Hematopoietic multipotent progenitor cell treated with erythropoietin and hydrocortisone succinate and interleukin-3 and kit ligand, for 6 days (in vitro differentiated cells): ENCODE measurements around the gene KCNK18.

Experiments
- DNase-seq: peaks from one replicate; pipeline ENCODE4 v3.0.0-alpha.2; 2015

Gene KCNK18

GRCh38 chr10:117197189-117197588 lies at the start of gene KCNK18:
Gene KCNK18, plus strand, starts transcription at chr10:117197489. Its CDS starts 0 bp downstream, at chr10:117197489.
- DNase-seq, result no peak

- DNase-seq, result no peak
These were observed 49.0 kb upstream of the KCNK18 start for GRCh38 chr10:117148284-117148683.

DNA sequence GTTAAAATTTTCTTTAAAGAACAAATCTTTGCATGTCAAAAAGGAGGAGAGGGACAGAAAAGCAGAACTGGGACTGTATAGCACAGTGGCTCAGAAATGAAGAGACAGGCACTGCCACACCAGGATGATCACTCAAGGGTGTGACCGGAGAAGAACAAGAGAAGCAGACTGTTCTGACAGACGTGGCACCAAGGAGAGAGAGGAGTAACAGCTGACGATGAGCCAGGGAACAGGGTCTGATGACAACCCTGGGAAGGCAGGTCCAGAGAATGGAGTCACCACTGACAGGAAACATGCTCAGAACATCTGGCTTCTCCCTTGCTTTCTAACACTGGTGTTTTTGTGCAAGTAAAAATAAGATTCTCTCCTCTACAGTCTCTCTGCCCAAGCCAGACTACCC lies 44.6 kb upstream of the KCNK18 start:
- no peak for DNase-seq

DNA sequence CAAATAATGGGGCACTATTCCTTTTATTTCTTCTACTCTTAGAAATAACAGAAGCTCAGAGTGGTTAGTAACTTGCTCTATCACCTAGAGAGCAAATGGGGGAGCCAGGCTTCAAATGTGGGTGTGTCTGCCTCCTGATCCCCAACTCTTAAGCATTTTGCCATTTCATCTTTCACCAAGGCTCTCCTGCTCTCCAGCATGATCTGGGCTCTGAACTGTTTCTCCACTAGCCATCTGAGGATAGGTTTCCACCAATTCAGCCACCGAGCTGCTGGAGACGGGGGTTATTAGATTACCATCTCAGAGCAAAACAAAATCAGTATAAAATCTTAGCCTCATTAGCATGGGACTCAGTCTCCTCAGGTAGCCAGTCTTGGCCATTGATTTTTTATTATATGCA lies 39.0 kb upstream of the KCNK18 start:
- no peak for DNase-seq

GRCh38 chr10:117159390-117159789 lies 37.9 kb upstream of the KCNK18 start:
- DNase-seq, result no peak

DNA sequence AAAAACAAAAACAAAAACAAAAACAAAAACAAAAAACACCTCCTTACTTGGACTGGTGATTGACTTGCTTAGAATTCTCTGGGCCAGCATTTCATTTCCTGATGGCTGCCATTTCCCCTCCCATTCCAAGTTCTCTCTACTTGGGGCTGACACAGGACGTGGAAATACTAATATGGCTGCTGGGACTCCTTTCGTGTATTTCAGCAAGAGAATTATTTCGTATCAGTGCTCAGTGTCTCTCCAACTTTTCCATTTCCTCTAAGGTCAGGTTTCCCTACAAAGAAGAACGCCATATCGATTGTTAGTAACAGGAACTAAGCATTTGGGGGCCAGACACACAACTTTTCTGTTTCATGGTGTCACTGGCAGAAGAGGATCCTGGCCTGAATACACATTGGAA lies 36.7 kb upstream of the KCNK18 start:
- no peak for DNase-seq

DNA sequence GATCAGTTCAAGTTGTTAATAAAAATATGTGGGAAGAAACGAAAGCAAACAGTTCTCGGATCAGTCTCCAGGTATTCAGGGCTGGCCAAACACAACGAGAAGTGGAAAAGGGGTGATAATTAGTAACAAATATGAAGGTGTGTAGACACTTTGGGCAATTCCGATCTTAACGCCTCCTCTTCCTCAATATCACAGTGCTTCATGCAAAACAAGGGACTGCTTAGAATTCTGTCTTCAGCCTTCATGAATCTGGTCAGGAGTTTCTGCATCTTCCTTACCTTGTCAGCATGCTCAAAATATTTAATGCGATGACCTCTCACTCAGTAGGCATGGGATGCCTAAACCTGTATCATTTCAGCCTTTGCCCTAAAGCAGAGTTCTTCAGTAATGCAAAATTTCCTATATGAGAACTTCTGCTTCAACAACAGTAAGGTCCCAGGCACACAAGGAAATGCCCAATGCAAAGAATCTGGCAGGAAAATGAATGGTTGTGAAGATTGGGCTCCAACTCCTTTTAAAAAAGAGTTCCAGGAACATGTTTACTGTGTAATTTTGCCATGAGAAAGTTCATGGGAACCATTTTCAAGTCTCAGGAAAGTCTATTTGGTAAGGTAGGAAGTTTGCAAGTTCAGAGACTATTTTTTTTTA lies 35.8 kb upstream of the KCNK18 start:
- no peak for DNase-seq

DNA sequence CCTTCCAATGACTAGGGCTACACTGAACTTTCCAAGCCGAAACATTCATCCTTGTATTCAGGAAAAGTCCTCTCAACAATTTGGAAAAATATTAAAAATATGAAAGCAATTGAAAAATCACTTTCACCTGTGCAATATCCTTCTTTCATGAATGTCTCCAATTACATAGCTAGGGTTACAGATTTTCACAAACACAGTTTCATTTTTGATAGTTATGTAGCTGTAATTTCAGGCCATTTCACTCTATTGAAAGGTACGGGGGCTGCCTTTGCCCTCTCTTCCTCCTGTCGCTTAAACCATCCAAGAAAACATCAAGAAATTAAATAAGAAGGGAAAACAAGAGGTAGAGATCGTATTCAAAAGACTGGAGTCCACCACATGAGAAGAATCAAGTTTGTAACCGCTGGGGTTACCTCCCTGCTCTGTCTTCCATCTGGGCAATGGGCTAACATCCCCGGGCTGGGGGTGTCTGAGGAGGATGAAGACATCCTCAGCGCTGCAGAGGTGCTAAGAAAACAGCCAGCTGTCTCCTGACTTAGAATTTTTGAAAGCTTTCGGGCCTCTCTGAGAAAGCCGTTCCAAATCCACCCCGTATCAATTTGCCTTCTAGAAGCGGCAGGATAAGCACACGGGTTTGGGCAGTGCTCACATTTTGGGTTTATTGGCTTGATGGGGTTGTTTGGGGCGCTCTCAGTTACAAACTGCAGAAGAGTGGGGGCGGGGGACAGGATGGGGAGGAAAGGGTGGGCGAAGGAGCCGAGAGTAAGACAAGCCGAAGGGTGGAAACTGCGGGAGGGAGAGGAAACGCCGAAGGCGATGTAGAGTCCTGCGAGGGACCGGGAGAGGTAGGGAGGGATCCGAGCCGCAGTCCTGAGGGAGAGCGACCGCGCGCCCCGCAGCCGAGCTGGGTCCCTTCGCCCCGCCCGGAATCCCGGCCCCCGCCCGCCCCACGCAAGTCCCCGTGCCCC lies 34.9 kb upstream of the KCNK18 start:
- no peak for DNase-seq

- DNase-seq, result no peak
These were observed 34.0 kb upstream of the KCNK18 start for GRCh38 chr10:117163061-117163953.

DNA sequence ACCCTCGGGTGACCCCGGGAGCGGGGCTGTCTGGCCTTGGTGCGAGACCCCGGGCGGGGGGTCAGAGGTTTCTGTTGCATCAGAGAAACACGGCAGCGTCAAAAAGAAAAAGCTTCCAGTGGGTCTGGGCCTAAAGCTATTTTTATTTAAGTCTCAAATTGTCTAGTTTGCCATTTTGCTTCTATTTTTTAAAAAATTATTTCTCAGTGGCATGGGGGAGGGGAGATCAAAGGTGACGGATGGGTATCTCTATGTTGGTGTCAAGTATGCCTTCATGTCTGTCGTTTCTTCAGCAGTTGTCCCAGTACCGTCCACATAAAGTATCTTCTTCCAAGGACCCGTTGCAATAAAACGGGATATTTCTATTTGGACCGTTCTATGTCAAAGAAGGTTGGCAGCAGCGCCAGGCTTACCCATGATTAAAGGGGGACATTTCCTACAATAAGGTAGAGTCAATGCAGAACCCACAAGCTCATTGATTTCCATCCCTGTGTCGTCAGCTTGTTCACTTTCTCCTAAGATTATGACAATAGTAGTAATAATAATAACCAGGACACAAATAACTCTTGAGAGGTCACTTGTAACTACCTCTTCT lies 33.2 kb upstream of the KCNK18 start:
- DNase-seq, result no peak

- no peak for DNase-seq
These were observed 32.4 kb upstream of the KCNK18 start for GRCh38 chr10:117164592-117165537.

- peak; percentile 71 for DNase-seq
These were observed 31.5 kb upstream of the KCNK18 start for GRCh38 chr10:117165538-117166417.

DNA sequence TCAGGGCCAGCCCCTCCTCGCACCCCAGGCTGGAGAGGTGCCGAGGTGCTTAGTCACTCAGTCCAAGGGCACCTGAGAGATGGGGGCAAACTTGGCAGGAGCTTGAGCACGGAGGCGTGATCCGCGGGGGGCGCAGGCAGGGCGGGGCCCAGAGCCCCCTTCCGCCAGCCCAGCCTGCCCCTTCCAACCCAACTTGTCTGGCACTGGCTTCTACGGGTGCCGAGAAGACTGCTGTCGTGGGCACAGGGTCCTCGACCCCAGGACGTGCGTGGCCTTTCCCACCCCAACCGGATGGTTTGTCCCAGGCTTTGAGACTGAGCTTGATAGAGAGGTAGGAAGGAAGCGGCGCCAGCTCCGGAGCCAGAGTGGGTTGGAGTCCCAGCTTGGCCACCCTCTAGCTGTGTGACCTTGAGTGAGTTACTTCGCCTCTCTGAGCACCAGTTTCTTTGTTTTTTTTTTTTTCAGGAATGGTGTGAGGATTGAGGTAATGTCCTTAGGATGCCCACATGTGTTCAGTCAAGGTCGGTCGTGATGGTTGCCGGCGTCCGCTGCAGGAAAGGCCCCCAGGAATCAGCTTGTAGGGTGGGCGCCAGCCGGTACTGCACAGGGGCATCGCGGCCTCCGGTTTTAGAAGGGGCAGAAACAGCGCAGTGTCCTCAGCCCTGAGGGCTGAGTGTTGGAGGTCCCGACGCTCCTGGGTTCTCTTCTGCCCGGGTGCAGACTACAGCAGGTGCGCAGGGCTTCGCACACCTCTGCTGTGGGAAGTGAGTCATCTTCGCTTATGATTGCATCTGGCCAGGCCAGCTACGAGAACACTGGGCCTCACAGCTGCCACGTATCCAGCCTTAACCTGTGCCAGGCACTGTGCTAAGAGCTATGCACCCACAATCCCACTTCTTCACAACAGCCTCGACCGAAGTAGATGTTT lies 30.6 kb upstream of the KCNK18 start:
- DNase-seq, result no peak

DNA sequence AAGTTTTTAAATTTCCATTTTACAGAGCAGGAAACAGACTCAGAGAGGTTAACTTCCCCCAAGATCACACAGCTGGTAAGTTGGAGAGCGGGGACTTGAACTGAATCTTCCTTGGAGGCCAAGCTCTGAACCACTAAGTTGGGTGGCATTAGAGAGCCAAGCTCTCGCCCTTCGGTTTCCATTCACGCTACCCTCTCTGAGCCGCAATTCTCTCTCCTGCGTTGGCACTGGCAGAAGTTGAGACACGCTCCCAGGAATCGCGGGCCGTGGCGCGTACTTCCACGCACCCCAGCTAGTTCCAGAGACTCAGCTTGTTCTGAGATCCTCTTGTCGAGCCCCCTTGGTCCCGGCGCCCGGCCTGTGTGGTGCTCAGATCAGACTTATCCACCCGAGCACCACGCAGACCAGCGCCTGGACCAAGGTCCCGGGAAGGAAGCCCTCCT lies 29.9 kb upstream of the KCNK18 start:
- no peak for DNase-seq

- peak; percentile 74 for DNase-seq
These were observed 29.3 kb upstream of the KCNK18 start for GRCh38 chr10:117167789-117168674.

DNA sequence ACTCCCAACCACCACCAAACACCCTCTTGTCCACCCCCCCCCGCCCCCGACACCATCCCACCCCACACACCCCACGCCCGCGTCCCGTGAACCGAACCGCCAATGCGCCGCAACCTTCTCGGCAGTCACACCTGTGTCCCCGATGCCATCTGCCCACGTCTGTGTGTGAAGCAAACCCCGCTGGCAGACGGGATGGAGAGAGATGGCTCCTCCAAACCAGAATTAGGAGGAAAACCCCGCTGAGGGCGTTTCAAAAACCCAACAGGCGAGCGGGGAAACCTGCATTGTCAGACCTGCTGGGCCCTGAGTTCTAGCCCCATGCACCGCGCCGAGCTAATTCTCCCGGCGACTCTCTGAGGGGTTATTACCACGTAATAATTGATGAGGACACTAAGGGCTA lies 28.6 kb upstream of the KCNK18 start:
- DNase-seq, result no peak

- no peak for DNase-seq
These were observed 27.8 kb upstream of the KCNK18 start for GRCh38 chr10:117169480-117169879.

- no peak for DNase-seq
These were observed 27.0 kb upstream of the KCNK18 start for GRCh38 chr10:117170244-117170643.
